Endothelial cell of umbilical vein (primary cell): ENCODE measurements around the gene AKAP13.

Experiments used
- EZH2 ChIP-seq: IDR thresholded peaks from 2 replicates; pipeline ENCODE4 v1.6.1; 2012; ENCODE audit warnings: borderline replicate concordance, low read depth, mild to moderate bottlenecking, moderate library complexity, low read length, inconsistent platforms; ENCODE audit not compliant: severe bottlenecking
- FOS ChIP-seq: IDR thresholded peaks from 2 replicates; pipeline ENCODE4 v1.6.1; 2011; ENCODE audit warnings: mild to moderate bottlenecking, low read length, moderate library complexity, borderline replicate concordance; ENCODE audit not compliant: insufficient read depth
- POLR2A ChIP-seq: IDR thresholded peaks from 2 replicates; pipeline ENCODE4 v1.6.1; 2012; ENCODE audit warnings: low read depth, mild to moderate bottlenecking, control low read depth, low read length
- POLR2AphosphoS5 ChIP-seq: IDR thresholded peaks from 2 replicates; pipeline ENCODE4 v1.6.1; 2012; ENCODE audit warnings: low read depth, mild to moderate bottlenecking, control low read depth, low read length, moderate library complexity; ENCODE audit not compliant: insufficient read depth
- TF ChIP-seq, protein P1 (sequence below): IDR thresholded peaks from 2 replicates; pipeline ENCODE4 v1.6.1; 2011; ENCODE audit not compliant: insufficient read depth, insufficient read length
- TF ChIP-seq, protein P2 (sequence below), 2 donors: IDR thresholded peaks; 1 replicate in 1 of 2; 2 replicates in 1 of 2; pipeline ENCODE4 v1.5.1; 2011; ENCODE audit warnings: low read length in 2 of 2, mild to moderate bottlenecking in 2 of 2, moderate library complexity in 2 of 2, control low read depth in 1 of 2, inconsistent platforms in 1 of 2, low read depth in 1 of 2; ENCODE audit not compliant: insufficient read depth in 1 of 2; ENCODE audit errors: extremely low read depth in 1 of 2

GRCh38 chr15:85463976-85464375 is 83.6 kb downstream of the AKAP13 start:
- TF ChIP-seq, protein P1, sequence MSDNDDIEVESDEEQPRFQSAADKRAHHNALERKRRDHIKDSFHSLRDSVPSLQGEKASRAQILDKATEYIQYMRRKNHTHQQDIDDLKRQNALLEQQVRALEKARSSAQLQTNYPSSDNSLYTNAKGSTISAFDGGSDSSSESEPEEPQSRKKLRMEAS, result no peak
- TF ChIP-seq EZH2 (no peak), POLR2A (no peak), POLR2AphosphoS5 (no peak), FOS (no peak)
- TF ChIP-seq, protein P2, sequence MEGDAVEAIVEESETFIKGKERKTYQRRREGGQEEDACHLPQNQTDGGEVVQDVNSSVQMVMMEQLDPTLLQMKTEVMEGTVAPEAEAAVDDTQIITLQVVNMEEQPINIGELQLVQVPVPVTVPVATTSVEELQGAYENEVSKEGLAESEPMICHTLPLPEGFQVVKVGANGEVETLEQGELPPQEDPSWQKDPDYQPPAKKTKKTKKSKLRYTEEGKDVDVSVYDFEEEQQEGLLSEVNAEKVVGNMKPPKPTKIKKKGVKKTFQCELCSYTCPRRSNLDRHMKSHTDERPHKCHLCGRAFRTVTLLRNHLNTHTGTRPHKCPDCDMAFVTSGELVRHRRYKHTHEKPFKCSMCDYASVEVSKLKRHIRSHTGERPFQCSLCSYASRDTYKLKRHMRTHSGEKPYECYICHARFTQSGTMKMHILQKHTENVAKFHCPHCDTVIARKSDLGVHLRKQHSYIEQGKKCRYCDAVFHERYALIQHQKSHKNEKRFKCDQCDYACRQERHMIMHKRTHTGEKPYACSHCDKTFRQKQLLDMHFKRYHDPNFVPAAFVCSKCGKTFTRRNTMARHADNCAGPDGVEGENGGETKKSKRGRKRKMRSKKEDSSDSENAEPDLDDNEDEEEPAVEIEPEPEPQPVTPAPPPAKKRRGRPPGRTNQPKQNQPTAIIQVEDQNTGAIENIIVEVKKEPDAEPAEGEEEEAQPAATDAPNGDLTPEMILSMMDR (IDR thresholded peaks at IDR 0.05; ENCODE audit: extremely low read depth in 1 of 2, insufficient read depth in 1 of 2, low read depth in 1 of 2, low read length in 2 of 2), result no peak
